ENCODE data around the gene OR6P1. TPM values are rescaled to one million over a fixed set of nuclear protein-coding genes. Genes with fewer than 3 reads are reported as not detected.

Gene OR6P1
- total RNA-seq, 4 donors from 2014 or later: not detected

GRCh38 chr1:158600735-158601134 is 30.4 kb upstream of the OR6P1 start:
- TF ChIP-seq EP300 (IDR thresholded peaks at IDR 0.05): no peak
- no peak for TF ChIP-seq CTCF (IDR thresholded peaks at IDR 0.05)
- TF ChIP-seq POLR2AphosphoS5 (IDR thresholded peaks at IDR 0.05): no peak
- no peak for TF ChIP-seq POLR2A (IDR thresholded peaks at IDR 0.05)
- Histone ChIP-seq H3K4me1 (no peaks in the 10 kb centered on the region), H3K4me3 (no peak overlapping the region), H3K27me3 (no peaks in the 10 kb centered on the region), H3K36me3 (no peaks in the 10 kb centered on the region), H3K9me3 (peaks cover 11% of the 10 kb centered on the region), H3K27ac (no peak overlapping the region)
- no peak for DNase-seq (ENCODE audit: low spot score in 2 of 2)
- 89% methylated on average over 2 of the region's 2 CpGs for WGBS

GRCh38 chr1:158586942-158587341 is 16.6 kb upstream of the OR6P1 start:
- Histone ChIP-seq H3K4me1 (no peaks in the 10 kb centered on the region), H3K27ac (no peak overlapping the region), H3K27me3 (no peaks in the 10 kb centered on the region), H3K36me3 (no peaks in the 10 kb centered on the region), H3K9me3 (peaks cover 4% of the 10 kb centered on the region), H3K4me3 (no peak overlapping the region)
- DNase-seq (ENCODE audit: low spot score in 2 of 2): no peak
- no peak for TF ChIP-seq POLR2A (IDR thresholded peaks at IDR 0.05)
- no peak for TF ChIP-seq EP300 (IDR thresholded peaks at IDR 0.05)
- TF ChIP-seq CTCF (IDR thresholded peaks at IDR 0.05): no peak
- no peak for TF ChIP-seq POLR2AphosphoS5 (IDR thresholded peaks at IDR 0.05)
- WGBS: 82% methylated on average over 1 of the region's 1 CpG

GRCh38 chr1:158583962-158584361 is 13.6 kb upstream of the OR6P1 start:
- H3K9me3 ChIP-seq: peaks cover 4% of the 10 kb centered on the region
- H3K36me3 ChIP-seq: no peaks in the 10 kb centered on the region
- no peaks in the 10 kb centered on the region for H3K27me3 ChIP-seq
- no peak overlapping the region for H3K4me3 ChIP-seq
- no peak overlapping the region for H3K27ac ChIP-seq
- DNase-seq (ENCODE audit: low spot score in 2 of 2): no peak
- 79% methylated on average over 4 of the region's 4 CpGs for WGBS
- TF ChIP-seq EP300 (IDR thresholded peaks at IDR 0.05): no peak
- TF ChIP-seq CTCF (IDR thresholded peaks at IDR 0.05): no peak
- TF ChIP-seq POLR2AphosphoS5 (IDR thresholded peaks at IDR 0.05): no peak
- TF ChIP-seq POLR2A (IDR thresholded peaks at IDR 0.05): no peak
- no peaks in the 10 kb centered on the region for H3K4me1 ChIP-seq

- no peak within 1 kb of the TSS for H3K27ac ChIP-seq
- no peaks in the 10 kb centered on the region for H3K36me3 ChIP-seq
- H3K27me3 ChIP-seq: no peaks in the 10 kb centered on the region
- H3K4me1 ChIP-seq: no peaks in the 10 kb centered on the region
- no peak for TF ChIP-seq CTCF (IDR thresholded peaks at IDR 0.05)
- no peak for TF ChIP-seq POLR2A (IDR thresholded peaks at IDR 0.05)
- no peak for TF ChIP-seq POLR2AphosphoS5 (IDR thresholded peaks at IDR 0.05)
- H3K4me3 ChIP-seq: no peak within 1 kb of the TSS
- no peaks in the 10 kb centered on the region for H3K9me3 ChIP-seq
- no peak for DNase-seq (ENCODE audit: low spot score in 2 of 2)
- WGBS: 84% methylated on average over 1 of the region's 1 CpG
Observed at GRCh38 chr1:158579733-158580132, 9.4 kb upstream of the OR6P1 start, which contains the start of gene OR10X1. TSS of gene OR10X1 (minus strand) at chr1:158579899. CDS start at chr1:158579899, 0 bp downstream.

- WGBS: 88% methylated on average over 3 of the region's 3 CpGs
- no peaks in the 10 kb centered on the region for H3K9me3 ChIP-seq
Observed at GRCh38 chr1:158577561-158577960, 7.2 kb upstream of the OR6P1 start.

More at GRCh38 chr1:158577561-158577960, 7.2 kb upstream of the OR6P1 start:
- no peaks in the 10 kb centered on the region for H3K4me1 ChIP-seq
- no peak overlapping the region for H3K4me3 ChIP-seq
- H3K36me3 ChIP-seq: no peaks in the 10 kb centered on the region
- DNase-seq (ENCODE audit: low spot score in 2 of 2): no peak
- TF ChIP-seq EP300 (IDR thresholded peaks at IDR 0.05) (no peak), CTCF (IDR thresholded peaks at IDR 0.05) (no peak), POLR2AphosphoS5 (IDR thresholded peaks at IDR 0.05) (no peak), POLR2A (IDR thresholded peaks at IDR 0.05) (no peak)
- H3K27me3 ChIP-seq: no peaks in the 10 kb centered on the region
- H3K27ac ChIP-seq: no peak overlapping the region

All from suprapubic skin (tissue), 4 donors.